ENCODE results near the gene TP53RK. TPM values are rescaled to one million over a fixed set of nuclear protein-coding genes. Genes with fewer than 3 reads are reported as not detected.

Gene TP53RK
- 16.8 and 18.5 TPM in 2 replicates for total RNA-seq

GRCh38 chr20:46689082-46689753 lies at the start of gene TP53RK:
Gene TP53RK, minus strand, starts transcription at chr20:46689444. Its CDS starts 30 bp downstream, at chr20:46689414.
- DNase-seq (ENCODE audit: low spot score) = peak; percentile 94
- Mint-ChIP-seq H3K4me3 (peak within 1 kb of the TSS; percentile 88), H3K4me1 (ENCODE audit: low read depth) (peaks cover 52% of the 10 kb centered on the region), H3K9me3 (no peaks in the 10 kb centered on the region), H3K27ac (peak within 1 kb of the TSS; percentile 91), H3K27me3 (ENCODE audit: insufficient read depth) (peaks cover 3% of the 10 kb centered on the region), H3K36me3 (ENCODE audit: low read depth) (peaks cover 23% of the 10 kb centered on the region)
- intact Hi-C loops (cut with micrococcal nuclease) = loop anchor here (1.0 to 5.0 kb wide), 10 partner anchors 127 to 1717 kb away; partner anchors contain the start of genes ELMO2 and ZMYND8

GRCh38 chr20:46735436-46735835 lies 46.2 kb upstream of the TP53RK start:
- Mint-ChIP-seq H3K36me3 (ENCODE audit: low read depth) (no peaks in the 10 kb centered on the region), H3K27ac (no peak overlapping the region), H3K4me1 (ENCODE audit: low read depth) (no peaks in the 10 kb centered on the region), H3K4me3 (no peak overlapping the region), H3K9me3 (no peaks in the 10 kb centered on the region), H3K27me3 (ENCODE audit: insufficient read depth) (peaks cover 5% of the 10 kb centered on the region)
- DNase-seq (ENCODE audit: low spot score) = no peak
- intact Hi-C loops (cut with micrococcal nuclease) = no loop called here

GRCh38 chr20:46731770-46732169 lies 42.5 kb upstream of the TP53RK start:
- no peak overlapping the region for H3K4me3 Mint-ChIP-seq
- H3K4me1 Mint-ChIP-seq (ENCODE audit: low read depth) = no peaks in the 10 kb centered on the region
- intact Hi-C loops (cut with micrococcal nuclease) = no loop called here
- H3K36me3 Mint-ChIP-seq (ENCODE audit: low read depth) = no peaks in the 10 kb centered on the region
- no peak for DNase-seq (ENCODE audit: low spot score)
- H3K27me3 Mint-ChIP-seq (ENCODE audit: insufficient read depth) = peaks cover 3% of the 10 kb centered on the region
- H3K9me3 Mint-ChIP-seq = peaks cover 3% of the 10 kb centered on the region
- H3K27ac Mint-ChIP-seq = no peak overlapping the region

GRCh38 chr20:46725186-46726165 lies 36.2 kb upstream of the TP53RK start:
- H3K4me1 Mint-ChIP-seq (ENCODE audit: low read depth) = no peaks in the 10 kb centered on the region
- peaks cover 12% of the 10 kb centered on the region for H3K9me3 Mint-ChIP-seq
- no peaks in the 10 kb centered on the region for H3K27me3 Mint-ChIP-seq (ENCODE audit: insufficient read depth)
- H3K4me3 Mint-ChIP-seq = no peak overlapping the region
- DNase-seq (ENCODE audit: low spot score) = no peak
- no peaks in the 10 kb centered on the region for H3K36me3 Mint-ChIP-seq (ENCODE audit: low read depth)
- intact Hi-C loops (cut with micrococcal nuclease) = no loop called here
- no peak overlapping the region for H3K27ac Mint-ChIP-seq

- H3K4me3 Mint-ChIP-seq = no peak overlapping the region
- H3K27ac Mint-ChIP-seq = no peak overlapping the region
- no peaks in the 10 kb centered on the region for H3K4me1 Mint-ChIP-seq (ENCODE audit: low read depth)
- intact Hi-C loops (cut with micrococcal nuclease) = no loop called here
- H3K36me3 Mint-ChIP-seq (ENCODE audit: low read depth) = no peaks in the 10 kb centered on the region
- H3K9me3 Mint-ChIP-seq = peaks cover 16% of the 10 kb centered on the region
- no peak for DNase-seq (ENCODE audit: low spot score)
- no peaks in the 10 kb centered on the region for H3K27me3 Mint-ChIP-seq (ENCODE audit: insufficient read depth)
These were observed 35.2 kb upstream of the TP53RK start for GRCh38 chr20:46724343-46724959.

- Mint-ChIP-seq H3K27me3 (ENCODE audit: insufficient read depth) (no peaks in the 10 kb centered on the region), H3K27ac (no peak overlapping the region), H3K36me3 (ENCODE audit: low read depth) (no peaks in the 10 kb centered on the region), H3K4me1 (ENCODE audit: low read depth) (no peaks in the 10 kb centered on the region), H3K9me3 (peaks cover 16% of the 10 kb centered on the region), H3K4me3 (no peak overlapping the region)
- intact Hi-C loops (cut with micrococcal nuclease) = no loop called here
- DNase-seq (ENCODE audit: low spot score) = no peak
These were observed 33.8 kb upstream of the TP53RK start for GRCh38 chr20:46723039-46723438.

GRCh38 chr20:46722450-46722849 lies 33.2 kb upstream of the TP53RK start:
- no peak overlapping the region for H3K4me3 Mint-ChIP-seq
- H3K9me3 Mint-ChIP-seq = peaks cover 16% of the 10 kb centered on the region
- intact Hi-C loops (cut with micrococcal nuclease) = no loop called here
- no peak for DNase-seq (ENCODE audit: low spot score)
- no peak overlapping the region for H3K27ac Mint-ChIP-seq
- H3K27me3 Mint-ChIP-seq (ENCODE audit: insufficient read depth) = no peaks in the 10 kb centered on the region
- H3K4me1 Mint-ChIP-seq (ENCODE audit: low read depth) = no peaks in the 10 kb centered on the region
- H3K36me3 Mint-ChIP-seq (ENCODE audit: low read depth) = no peaks in the 10 kb centered on the region

GRCh38 chr20:46721476-46721875 lies 32.2 kb upstream of the TP53RK start:
- Mint-ChIP-seq H3K4me3 (no peak overlapping the region), H3K27me3 (ENCODE audit: insufficient read depth) (no peaks in the 10 kb centered on the region), H3K4me1 (ENCODE audit: low read depth) (no peaks in the 10 kb centered on the region), H3K9me3 (peaks cover 16% of the 10 kb centered on the region), H3K36me3 (ENCODE audit: low read depth) (no peaks in the 10 kb centered on the region), H3K27ac (no peak overlapping the region)
- intact Hi-C loops (cut with micrococcal nuclease) = no loop called here
- no peak for DNase-seq (ENCODE audit: low spot score)

- intact Hi-C loops (cut with micrococcal nuclease) = no loop called here
- no peaks in the 10 kb centered on the region for H3K27me3 Mint-ChIP-seq (ENCODE audit: insufficient read depth)
- H3K36me3 Mint-ChIP-seq (ENCODE audit: low read depth) = no peaks in the 10 kb centered on the region
- H3K4me3 Mint-ChIP-seq = no peak overlapping the region
- no peaks in the 10 kb centered on the region for H3K4me1 Mint-ChIP-seq (ENCODE audit: low read depth)
- no peak overlapping the region for H3K27ac Mint-ChIP-seq
- no peak for DNase-seq (ENCODE audit: low spot score)
- peaks cover 16% of the 10 kb centered on the region for H3K9me3 Mint-ChIP-seq
These were observed 31.7 kb upstream of the TP53RK start for GRCh38 chr20:46720776-46721425.

GRCh38 chr20:46720019-46720418 lies 30.8 kb upstream of the TP53RK start:
- H3K27ac Mint-ChIP-seq = no peak overlapping the region
- no peaks in the 10 kb centered on the region for H3K27me3 Mint-ChIP-seq (ENCODE audit: insufficient read depth)
- DNase-seq (ENCODE audit: low spot score) = no peak
- intact Hi-C loops (cut with micrococcal nuclease) = no loop called here
- no peak overlapping the region for H3K4me3 Mint-ChIP-seq
- no peaks in the 10 kb centered on the region for H3K4me1 Mint-ChIP-seq (ENCODE audit: low read depth)
- no peaks in the 10 kb centered on the region for H3K36me3 Mint-ChIP-seq (ENCODE audit: low read depth)
- H3K9me3 Mint-ChIP-seq = peaks cover 16% of the 10 kb centered on the region

GRCh38 chr20:46717818-46718541 lies 28.7 kb upstream of the TP53RK start:
- H3K9me3 Mint-ChIP-seq = peaks cover 16% of the 10 kb centered on the region
- H3K4me3 Mint-ChIP-seq = no peak overlapping the region
- no peak overlapping the region for H3K27ac Mint-ChIP-seq
- H3K27me3 Mint-ChIP-seq (ENCODE audit: insufficient read depth) = peaks cover 4% of the 10 kb centered on the region
- H3K36me3 Mint-ChIP-seq (ENCODE audit: low read depth) = no peaks in the 10 kb centered on the region
- intact Hi-C loops (cut with micrococcal nuclease) = no loop called here
- no peaks in the 10 kb centered on the region for H3K4me1 Mint-ChIP-seq (ENCODE audit: low read depth)
- DNase-seq (ENCODE audit: low spot score) = no peak

GRCh38 chr20:46715292-46715756 lies 26.1 kb upstream of the TP53RK start:
- Mint-ChIP-seq H3K4me3 (no peak overlapping the region), H3K27me3 (ENCODE audit: insufficient read depth) (peaks cover 12% of the 10 kb centered on the region), H3K36me3 (ENCODE audit: low read depth) (no peaks in the 10 kb centered on the region), H3K27ac (no peak overlapping the region), H3K4me1 (ENCODE audit: low read depth) (no peaks in the 10 kb centered on the region), H3K9me3 (peaks cover 6% of the 10 kb centered on the region)
- intact Hi-C loops (cut with micrococcal nuclease) = no loop called here
- DNase-seq (ENCODE audit: low spot score) = no peak
